GM23338 (cell line): ENCODE results near the gene HSD17B1.

Experiments
- CREB1 ChIP-seq: fragments of 250-450 bp; sonication (Bioruptor Pico); IDR thresholded peaks from 2 replicates; pipeline ENCODE4 v1.5.0; 2020; ENCODE audit warnings: low read depth, mild to moderate bottlenecking, moderate library complexity
- EZH2 ChIP-seq: fragments of 200-600 bp; sonication (generic); IDR thresholded peaks from one replicate; pipeline ENCODE4 v1.8.0; 2017; ENCODE audit warnings: antibody characterized with exemption, mild to moderate bottlenecking, low read depth; ENCODE audit not compliant: unreplicated experiment
- EZH2phosphoT487 ChIP-seq: fragments of 200-600 bp; sonication (generic); IDR thresholded peaks from one replicate; pipeline ENCODE4 v1.8.1; 2018; ENCODE audit warnings: antibody characterized with exemption; ENCODE audit not compliant: unreplicated experiment
- NANOG ChIP-seq: IDR thresholded peaks from 2 replicates; pipeline ENCODE4 v1.6.1; 2016; ENCODE audit warnings: antibody characterized with exemption, borderline replicate concordance
- POLR2AphosphoS5 ChIP-seq: IDR thresholded peaks from 2 replicates; pipeline ENCODE4 v1.6.1; 2016; ENCODE audit warnings: antibody characterized with exemption, low read depth
- TF ChIP-seq, protein P1 (sequence below), 2 experiments: fragments of 200-600 bp in 1 of 2; sonication (generic) in 1 of 2; conservative IDR thresholded peaks; 2 replicates each; pipeline versions ENCODE4 v1.5.1 to v1.6.1; 2016 to 2017; ENCODE audit warnings: antibody characterized with exemption in 2 of 2, low read depth in 2 of 2, mild to moderate bottlenecking in 2 of 2, moderate library complexity in 1 of 2
- TF ChIP-seq, protein P2 (sequence below): IDR thresholded peaks from one replicate; pipeline ENCODE4 v1.6.1; 2018; ENCODE audit warnings: antibody characterized with exemption; ENCODE audit not compliant: unreplicated experiment
- TF ChIP-seq, protein P3 (sequence below): fragments of 250-450 bp; sonication (Bioruptor Pico); IDR thresholded peaks from 2 replicates; pipeline ENCODE4 v1.5.0; 2020; ENCODE audit warnings: mild to moderate bottlenecking, moderate library complexity

- TF ChIP-seq POLR2AphosphoS5: no peak
- TF ChIP-seq, protein P1, sequence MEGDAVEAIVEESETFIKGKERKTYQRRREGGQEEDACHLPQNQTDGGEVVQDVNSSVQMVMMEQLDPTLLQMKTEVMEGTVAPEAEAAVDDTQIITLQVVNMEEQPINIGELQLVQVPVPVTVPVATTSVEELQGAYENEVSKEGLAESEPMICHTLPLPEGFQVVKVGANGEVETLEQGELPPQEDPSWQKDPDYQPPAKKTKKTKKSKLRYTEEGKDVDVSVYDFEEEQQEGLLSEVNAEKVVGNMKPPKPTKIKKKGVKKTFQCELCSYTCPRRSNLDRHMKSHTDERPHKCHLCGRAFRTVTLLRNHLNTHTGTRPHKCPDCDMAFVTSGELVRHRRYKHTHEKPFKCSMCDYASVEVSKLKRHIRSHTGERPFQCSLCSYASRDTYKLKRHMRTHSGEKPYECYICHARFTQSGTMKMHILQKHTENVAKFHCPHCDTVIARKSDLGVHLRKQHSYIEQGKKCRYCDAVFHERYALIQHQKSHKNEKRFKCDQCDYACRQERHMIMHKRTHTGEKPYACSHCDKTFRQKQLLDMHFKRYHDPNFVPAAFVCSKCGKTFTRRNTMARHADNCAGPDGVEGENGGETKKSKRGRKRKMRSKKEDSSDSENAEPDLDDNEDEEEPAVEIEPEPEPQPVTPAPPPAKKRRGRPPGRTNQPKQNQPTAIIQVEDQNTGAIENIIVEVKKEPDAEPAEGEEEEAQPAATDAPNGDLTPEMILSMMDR (conservative IDR thresholded peaks at IDR 0.05; ENCODE audit: low read depth in 2 of 2): no peak
- TF ChIP-seq EZH2: no peak
- TF ChIP-seq NANOG: no peak
- no peak for TF ChIP-seq CREB1 (CRISPR knock-in tag)
- TF ChIP-seq, protein P2, sequence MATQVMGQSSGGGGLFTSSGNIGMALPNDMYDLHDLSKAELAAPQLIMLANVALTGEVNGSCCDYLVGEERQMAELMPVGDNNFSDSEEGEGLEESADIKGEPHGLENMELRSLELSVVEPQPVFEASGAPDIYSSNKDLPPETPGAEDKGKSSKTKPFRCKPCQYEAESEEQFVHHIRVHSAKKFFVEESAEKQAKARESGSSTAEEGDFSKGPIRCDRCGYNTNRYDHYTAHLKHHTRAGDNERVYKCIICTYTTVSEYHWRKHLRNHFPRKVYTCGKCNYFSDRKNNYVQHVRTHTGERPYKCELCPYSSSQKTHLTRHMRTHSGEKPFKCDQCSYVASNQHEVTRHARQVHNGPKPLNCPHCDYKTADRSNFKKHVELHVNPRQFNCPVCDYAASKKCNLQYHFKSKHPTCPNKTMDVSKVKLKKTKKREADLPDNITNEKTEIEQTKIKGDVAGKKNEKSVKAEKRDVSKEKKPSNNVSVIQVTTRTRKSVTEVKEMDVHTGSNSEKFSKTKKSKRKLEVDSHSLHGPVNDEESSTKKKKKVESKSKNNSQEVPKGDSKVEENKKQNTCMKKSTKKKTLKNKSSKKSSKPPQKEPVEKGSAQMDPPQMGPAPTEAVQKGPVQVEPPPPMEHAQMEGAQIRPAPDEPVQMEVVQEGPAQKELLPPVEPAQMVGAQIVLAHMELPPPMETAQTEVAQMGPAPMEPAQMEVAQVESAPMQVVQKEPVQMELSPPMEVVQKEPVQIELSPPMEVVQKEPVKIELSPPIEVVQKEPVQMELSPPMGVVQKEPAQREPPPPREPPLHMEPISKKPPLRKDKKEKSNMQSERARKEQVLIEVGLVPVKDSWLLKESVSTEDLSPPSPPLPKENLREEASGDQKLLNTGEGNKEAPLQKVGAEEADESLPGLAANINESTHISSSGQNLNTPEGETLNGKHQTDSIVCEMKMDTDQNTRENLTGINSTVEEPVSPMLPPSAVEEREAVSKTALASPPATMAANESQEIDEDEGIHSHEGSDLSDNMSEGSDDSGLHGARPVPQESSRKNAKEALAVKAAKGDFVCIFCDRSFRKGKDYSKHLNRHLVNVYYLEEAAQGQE: no peak
- TF ChIP-seq, protein P3, sequence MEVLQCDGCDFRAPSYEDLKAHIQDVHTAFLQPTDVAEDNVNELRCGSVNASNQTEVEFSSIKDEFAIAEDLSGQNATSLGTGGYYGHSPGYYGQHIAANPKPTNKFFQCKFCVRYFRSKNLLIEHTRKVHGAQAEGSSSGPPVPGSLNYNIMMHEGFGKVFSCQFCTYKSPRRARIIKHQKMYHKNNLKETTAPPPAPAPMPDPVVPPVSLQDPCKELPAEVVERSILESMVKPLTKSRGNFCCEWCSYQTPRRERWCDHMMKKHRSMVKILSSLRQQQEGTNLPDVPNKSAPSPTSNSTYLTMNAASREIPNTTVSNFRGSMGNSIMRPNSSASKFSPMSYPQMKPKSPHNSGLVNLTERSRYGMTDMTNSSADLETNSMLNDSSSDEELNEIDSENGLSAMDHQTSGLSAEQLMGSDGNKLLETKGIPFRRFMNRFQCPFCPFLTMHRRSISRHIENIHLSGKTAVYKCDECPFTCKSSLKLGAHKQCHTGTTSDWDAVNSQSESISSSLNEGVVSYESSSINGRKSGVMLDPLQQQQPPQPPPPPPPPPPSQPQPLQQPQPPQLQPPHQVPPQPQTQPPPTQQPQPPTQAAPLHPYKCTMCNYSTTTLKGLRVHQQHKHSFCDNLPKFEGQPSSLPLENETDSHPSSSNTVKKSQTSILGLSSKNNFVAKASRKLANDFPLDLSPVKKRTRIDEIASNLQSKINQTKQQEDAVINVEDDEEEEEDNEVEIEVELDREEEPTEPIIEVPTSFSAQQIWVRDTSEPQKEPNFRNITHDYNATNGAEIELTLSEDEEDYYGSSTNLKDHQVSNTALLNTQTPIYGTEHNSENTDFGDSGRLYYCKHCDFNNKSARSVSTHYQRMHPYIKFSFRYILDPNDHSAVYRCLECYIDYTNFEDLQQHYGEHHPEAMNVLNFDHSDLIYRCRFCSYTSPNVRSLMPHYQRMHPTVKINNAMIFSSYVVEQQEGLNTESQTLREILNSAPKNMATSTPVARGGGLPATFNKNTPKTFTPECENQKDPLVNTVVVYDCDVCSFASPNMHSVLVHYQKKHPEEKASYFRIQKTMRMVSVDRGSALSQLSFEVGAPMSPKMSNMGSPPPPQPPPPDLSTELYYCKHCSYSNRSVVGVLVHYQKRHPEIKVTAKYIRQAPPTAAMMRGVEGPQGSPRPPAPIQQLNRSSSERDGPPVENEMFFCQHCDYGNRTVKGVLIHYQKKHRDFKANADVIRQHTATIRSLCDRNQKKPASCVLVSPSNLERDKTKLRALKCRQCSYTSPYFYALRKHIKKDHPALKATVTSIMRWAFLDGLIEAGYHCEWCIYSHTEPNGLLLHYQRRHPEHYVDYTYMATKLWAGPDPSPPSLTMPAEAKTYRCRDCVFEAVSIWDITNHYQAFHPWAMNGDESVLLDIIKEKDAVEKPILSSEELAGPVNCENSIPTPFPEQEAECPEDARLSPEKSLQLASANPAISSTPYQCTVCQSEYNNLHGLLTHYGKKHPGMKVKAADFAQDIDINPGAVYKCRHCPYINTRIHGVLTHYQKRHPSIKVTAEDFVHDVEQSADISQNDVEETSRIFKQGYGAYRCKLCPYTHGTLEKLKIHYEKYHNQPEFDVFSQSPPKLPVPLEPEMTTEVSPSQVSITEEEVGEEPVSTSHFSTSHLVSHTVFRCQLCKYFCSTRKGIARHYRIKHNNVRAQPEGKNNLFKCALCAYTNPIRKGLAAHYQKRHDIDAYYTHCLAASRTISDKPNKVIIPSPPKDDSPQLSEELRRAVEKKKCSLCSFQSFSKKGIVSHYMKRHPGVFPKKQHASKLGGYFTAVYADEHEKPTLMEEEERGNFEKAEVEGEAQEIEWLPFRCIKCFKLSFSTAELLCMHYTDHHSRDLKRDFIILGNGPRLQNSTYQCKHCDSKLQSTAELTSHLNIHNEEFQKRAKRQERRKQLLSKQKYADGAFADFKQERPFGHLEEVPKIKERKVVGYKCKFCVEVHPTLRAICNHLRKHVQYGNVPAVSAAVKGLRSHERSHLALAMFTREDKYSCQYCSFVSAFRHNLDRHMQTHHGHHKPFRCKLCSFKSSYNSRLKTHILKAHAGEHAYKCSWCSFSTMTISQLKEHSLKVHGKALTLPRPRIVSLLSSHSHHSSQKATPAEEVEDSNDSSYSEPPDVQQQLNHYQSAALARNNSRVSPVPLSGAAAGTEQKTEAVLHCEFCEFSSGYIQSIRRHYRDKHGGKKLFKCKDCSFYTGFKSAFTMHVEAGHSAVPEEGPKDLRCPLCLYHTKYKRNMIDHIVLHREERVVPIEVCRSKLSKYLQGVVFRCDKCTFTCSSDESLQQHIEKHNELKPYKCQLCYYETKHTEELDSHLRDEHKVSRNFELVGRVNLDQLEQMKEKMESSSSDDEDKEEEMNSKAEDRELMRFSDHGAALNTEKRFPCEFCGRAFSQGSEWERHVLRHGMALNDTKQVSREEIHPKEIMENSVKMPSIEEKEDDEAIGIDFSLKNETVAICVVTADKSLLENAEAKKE (CRISPR knock-in tag): no peak
- TF ChIP-seq EZH2phosphoT487: no peak
Measured at GRCh38 chr17:42526031-42526444, 26.7 kb upstream of the HSD17B1 start.
